ENCODE measurements around the gene MAPT.

MAPT gene

DNA sequence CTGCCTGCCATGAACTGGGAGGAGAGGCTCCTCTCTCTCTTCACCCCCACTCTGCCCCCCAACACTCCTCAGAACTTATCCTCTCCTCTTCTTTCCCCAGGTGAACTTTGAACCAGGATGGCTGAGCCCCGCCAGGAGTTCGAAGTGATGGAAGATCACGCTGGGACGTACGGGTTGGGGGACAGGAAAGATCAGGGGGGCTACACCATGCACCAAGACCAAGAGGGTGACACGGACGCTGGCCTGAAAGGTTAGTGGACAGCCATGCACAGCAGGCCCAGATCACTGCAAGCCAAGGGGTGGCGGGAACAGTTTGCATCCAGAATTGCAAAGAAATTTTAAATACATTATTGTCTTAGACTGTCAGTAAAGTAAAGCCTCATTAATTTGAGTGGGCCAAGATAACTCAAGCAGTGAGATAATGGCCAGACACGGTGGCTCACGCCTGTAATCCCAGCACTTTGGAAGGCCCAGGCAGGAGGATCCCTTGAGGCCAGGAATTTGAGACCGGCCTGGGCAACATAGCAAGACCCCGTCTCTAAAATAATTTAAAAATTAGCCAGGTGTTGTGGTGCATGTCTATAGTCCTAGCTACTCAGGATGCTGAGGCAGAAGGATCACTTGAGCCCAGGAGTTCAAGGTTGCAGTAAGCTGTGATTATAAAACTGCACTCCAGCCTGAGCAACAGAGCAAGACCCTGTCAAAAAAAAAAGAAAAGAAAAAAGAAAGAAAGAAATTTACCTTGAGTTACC lies 68.0 kb downstream of the MAPT start:
- DNase-seq (ENCODE audit: low read depth): no peak
- H3K4me3 ChIP-seq (ENCODE audit: low read depth, low read length): no peak overlapping the region
- no peak for TF ChIP-seq POLR2A (IDR thresholded peaks at IDR 0.05; ENCODE audit: extremely low read depth, insufficient read length)
- TF ChIP-seq MAX (IDR thresholded peaks at IDR 0.05; ENCODE audit: low read depth, low read length): no peak
- TF ChIP-seq, protein P1, sequence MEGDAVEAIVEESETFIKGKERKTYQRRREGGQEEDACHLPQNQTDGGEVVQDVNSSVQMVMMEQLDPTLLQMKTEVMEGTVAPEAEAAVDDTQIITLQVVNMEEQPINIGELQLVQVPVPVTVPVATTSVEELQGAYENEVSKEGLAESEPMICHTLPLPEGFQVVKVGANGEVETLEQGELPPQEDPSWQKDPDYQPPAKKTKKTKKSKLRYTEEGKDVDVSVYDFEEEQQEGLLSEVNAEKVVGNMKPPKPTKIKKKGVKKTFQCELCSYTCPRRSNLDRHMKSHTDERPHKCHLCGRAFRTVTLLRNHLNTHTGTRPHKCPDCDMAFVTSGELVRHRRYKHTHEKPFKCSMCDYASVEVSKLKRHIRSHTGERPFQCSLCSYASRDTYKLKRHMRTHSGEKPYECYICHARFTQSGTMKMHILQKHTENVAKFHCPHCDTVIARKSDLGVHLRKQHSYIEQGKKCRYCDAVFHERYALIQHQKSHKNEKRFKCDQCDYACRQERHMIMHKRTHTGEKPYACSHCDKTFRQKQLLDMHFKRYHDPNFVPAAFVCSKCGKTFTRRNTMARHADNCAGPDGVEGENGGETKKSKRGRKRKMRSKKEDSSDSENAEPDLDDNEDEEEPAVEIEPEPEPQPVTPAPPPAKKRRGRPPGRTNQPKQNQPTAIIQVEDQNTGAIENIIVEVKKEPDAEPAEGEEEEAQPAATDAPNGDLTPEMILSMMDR (IDR thresholded peaks at IDR 0.05; ENCODE audit: low read depth, low read length): no peak
- no peak for TF ChIP-seq MYC (IDR thresholded peaks at IDR 0.05; ENCODE audit: low read depth, low read length)

- TF ChIP-seq MYC (IDR thresholded peaks at IDR 0.05; ENCODE audit: low read depth, low read length): no peak
- TF ChIP-seq MAX (IDR thresholded peaks at IDR 0.05; ENCODE audit: low read depth, low read length): no peak
- TF ChIP-seq POLR2A (IDR thresholded peaks at IDR 0.05; ENCODE audit: extremely low read depth, insufficient read length): no peak
- TF ChIP-seq, protein P1 (IDR thresholded peaks at IDR 0.05; ENCODE audit: low read depth, low read length): no peak
- no peak overlapping the region for H3K4me3 ChIP-seq (ENCODE audit: low read depth, low read length)
- DNase-seq (ENCODE audit: low read depth): no peak
These were observed 68.9 kb downstream of the MAPT start for GRCh38 chr17:45963283-45963682.

DNA sequence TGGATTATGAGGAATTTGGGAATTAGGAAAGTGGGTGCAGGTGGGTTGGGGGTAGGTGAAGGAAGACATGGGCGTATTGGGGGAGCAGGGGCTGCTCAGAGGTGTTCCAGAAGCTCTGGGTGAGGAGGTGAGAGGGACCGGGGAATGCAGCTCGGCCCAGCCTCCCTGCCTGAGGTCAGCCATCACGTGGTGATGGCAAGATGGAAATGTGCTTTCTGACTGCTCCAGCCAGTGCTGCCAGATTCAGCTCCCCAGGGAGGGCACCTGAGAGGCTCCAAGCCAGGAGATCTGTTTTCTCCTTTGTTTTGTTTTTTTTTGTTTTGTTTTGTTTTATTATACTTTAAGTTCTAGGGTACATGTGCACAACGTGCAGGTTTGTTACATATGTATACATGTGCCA lies 69.5 kb downstream of the MAPT start:
- no peak overlapping the region for H3K4me3 ChIP-seq (ENCODE audit: low read depth, low read length)
- TF ChIP-seq POLR2A (IDR thresholded peaks at IDR 0.05; ENCODE audit: extremely low read depth, insufficient read length): no peak
- no peak for TF ChIP-seq MAX (IDR thresholded peaks at IDR 0.05; ENCODE audit: low read depth, low read length)
- TF ChIP-seq, protein P1 (IDR thresholded peaks at IDR 0.05; ENCODE audit: low read depth, low read length): no peak
- no peak for TF ChIP-seq MYC (IDR thresholded peaks at IDR 0.05; ENCODE audit: low read depth, low read length)
- DNase-seq (ENCODE audit: low read depth): no peak

DNA sequence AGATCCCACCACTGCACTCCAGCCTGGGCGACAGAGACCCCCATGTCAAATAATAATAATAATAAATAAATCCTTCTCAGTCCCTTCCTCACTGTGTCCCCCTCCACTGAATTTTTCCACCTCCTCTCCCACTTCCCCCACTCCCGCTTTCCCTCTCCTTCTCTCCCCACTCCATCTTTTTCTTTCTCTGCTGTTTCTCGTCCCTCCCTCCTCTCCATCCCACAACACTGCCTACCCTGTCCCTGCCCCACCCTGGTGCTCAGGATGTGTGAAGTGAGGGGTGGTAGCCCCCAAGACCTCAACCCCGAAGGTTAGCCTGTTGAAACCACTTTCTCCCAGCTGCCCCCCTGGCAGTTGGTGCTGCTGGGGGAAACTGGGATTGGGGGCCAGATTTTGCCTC lies 70.3 kb downstream of the MAPT start:
- TF ChIP-seq POLR2A (IDR thresholded peaks at IDR 0.05; ENCODE audit: extremely low read depth, insufficient read length) (no peak), MAX (IDR thresholded peaks at IDR 0.05; ENCODE audit: low read depth, low read length) (no peak), MYC (IDR thresholded peaks at IDR 0.05; ENCODE audit: low read depth, low read length) (no peak)
- TF ChIP-seq, protein P1 (IDR thresholded peaks at IDR 0.05; ENCODE audit: low read depth, low read length): no peak
- DNase-seq (ENCODE audit: low read depth): no peak
- H3K4me3 ChIP-seq (ENCODE audit: low read depth, low read length): no peak overlapping the region

DNA sequence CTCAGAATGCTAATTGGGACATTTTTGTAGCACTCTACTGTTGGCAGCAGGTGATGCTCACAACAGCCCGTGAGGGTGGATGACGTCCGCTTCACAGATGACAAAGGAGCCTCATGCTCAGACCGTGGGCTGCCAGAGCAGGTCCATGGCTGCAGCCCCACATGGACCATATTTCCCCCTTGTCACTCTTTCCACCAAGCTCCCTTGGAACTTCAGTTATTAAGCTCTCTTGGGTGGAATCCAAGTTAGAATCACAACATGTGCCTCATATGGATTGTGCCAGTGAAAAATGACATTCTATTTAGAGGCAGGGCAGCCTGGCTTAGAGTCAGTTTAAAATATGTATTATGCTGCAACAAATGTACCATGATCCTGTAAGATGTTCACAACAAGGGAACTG lies 71.5 kb downstream of the MAPT start:
- TF ChIP-seq MAX (IDR thresholded peaks at IDR 0.05; ENCODE audit: low read depth, low read length) (no peak), POLR2A (IDR thresholded peaks at IDR 0.05; ENCODE audit: extremely low read depth, insufficient read length) (no peak), MYC (IDR thresholded peaks at IDR 0.05; ENCODE audit: low read depth, low read length) (no peak)
- TF ChIP-seq, protein P1 (IDR thresholded peaks at IDR 0.05; ENCODE audit: low read depth, low read length): no peak
- no peak for DNase-seq (ENCODE audit: low read depth)
- H3K4me3 ChIP-seq (ENCODE audit: low read depth, low read length): no peak overlapping the region

All from NB4 (cell line).